Endothelial cell of umbilical vein (primary cell): ENCODE measurements around the gene CLPTM1L.

Experiments used
- POLR2AphosphoS5 ChIP-seq: IDR thresholded peaks from 2 replicates; pipeline ENCODE4 v1.6.1; 2012; ENCODE audit warnings: low read depth, mild to moderate bottlenecking, control low read depth, low read length, moderate library complexity; ENCODE audit not compliant: insufficient read depth
- TF ChIP-seq, protein P1 (sequence below), 2 donors: IDR thresholded peaks; 1 replicate in 1 of 2; 2 replicates in 1 of 2; pipeline ENCODE4 v1.5.1; 2011; ENCODE audit warnings: low read length in 2 of 2, mild to moderate bottlenecking in 2 of 2, moderate library complexity in 2 of 2, control low read depth in 1 of 2, inconsistent platforms in 1 of 2, low read depth in 1 of 2; ENCODE audit not compliant: insufficient read depth in 1 of 2; ENCODE audit errors: extremely low read depth in 1 of 2

DNA sequence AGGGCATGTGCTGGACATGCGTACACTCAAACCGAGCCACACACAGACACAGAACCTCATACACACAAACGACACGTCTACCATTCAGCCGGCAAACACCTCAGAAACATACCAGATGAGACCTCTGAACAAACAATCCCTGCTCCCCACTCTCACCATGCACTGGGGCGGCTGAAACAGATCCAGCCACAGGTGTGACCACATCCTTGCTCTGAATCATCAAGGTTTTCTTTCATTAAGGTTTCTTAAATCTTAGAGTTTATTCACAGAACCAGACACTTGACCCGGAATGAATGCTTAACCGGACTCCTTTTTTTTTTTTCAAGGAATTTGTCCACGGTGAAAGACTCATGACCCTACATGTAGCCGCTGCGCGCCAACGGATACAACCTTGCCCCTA is 76.2 kb downstream of the CLPTM1L start:
- no peak for TF ChIP-seq POLR2AphosphoS5
- TF ChIP-seq, protein P1, sequence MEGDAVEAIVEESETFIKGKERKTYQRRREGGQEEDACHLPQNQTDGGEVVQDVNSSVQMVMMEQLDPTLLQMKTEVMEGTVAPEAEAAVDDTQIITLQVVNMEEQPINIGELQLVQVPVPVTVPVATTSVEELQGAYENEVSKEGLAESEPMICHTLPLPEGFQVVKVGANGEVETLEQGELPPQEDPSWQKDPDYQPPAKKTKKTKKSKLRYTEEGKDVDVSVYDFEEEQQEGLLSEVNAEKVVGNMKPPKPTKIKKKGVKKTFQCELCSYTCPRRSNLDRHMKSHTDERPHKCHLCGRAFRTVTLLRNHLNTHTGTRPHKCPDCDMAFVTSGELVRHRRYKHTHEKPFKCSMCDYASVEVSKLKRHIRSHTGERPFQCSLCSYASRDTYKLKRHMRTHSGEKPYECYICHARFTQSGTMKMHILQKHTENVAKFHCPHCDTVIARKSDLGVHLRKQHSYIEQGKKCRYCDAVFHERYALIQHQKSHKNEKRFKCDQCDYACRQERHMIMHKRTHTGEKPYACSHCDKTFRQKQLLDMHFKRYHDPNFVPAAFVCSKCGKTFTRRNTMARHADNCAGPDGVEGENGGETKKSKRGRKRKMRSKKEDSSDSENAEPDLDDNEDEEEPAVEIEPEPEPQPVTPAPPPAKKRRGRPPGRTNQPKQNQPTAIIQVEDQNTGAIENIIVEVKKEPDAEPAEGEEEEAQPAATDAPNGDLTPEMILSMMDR (IDR thresholded peaks at IDR 0.05; ENCODE audit: extremely low read depth in 1 of 2, insufficient read depth in 1 of 2, low read depth in 1 of 2, low read length in 2 of 2) = no peak
